ENCODE measurements around the gene KCNN3.

GRCh38 chr1:154820646-154821045 is 49.4 kb downstream of the KCNN3 start:
- TF ChIP-seq ELF4 (CRISPR knock-in tag; IDR thresholded peaks at IDR 0.05; ENCODE audit: low read depth) (no peak), GABPB1 (CRISPR knock-in tag; IDR thresholded peaks at IDR 0.05) (no peak), CTCF (IDR thresholded peaks at IDR 0.05) (no peak), TCF7 (CRISPR knock-in tag; IDR thresholded peaks at IDR 0.05; ENCODE audit: low read depth) (no peak), ZBTB21 (CRISPR knock-in tag; IDR thresholded peaks at IDR 0.05; ENCODE audit: borderline replicate concordance) (no peak), ESRRA (CRISPR knock-in tag; IDR thresholded peaks at IDR 0.05; ENCODE audit: borderline replicate concordance) (no peak), IRF2 (CRISPR knock-in tag; IDR thresholded peaks at IDR 0.05; ENCODE audit: borderline replicate concordance, low read depth) (no peak), RELA (CRISPR knock-in tag; IDR thresholded peaks at IDR 0.05; ENCODE audit: borderline replicate concordance) (no peak)
- TF ChIP-seq, protein P1, sequence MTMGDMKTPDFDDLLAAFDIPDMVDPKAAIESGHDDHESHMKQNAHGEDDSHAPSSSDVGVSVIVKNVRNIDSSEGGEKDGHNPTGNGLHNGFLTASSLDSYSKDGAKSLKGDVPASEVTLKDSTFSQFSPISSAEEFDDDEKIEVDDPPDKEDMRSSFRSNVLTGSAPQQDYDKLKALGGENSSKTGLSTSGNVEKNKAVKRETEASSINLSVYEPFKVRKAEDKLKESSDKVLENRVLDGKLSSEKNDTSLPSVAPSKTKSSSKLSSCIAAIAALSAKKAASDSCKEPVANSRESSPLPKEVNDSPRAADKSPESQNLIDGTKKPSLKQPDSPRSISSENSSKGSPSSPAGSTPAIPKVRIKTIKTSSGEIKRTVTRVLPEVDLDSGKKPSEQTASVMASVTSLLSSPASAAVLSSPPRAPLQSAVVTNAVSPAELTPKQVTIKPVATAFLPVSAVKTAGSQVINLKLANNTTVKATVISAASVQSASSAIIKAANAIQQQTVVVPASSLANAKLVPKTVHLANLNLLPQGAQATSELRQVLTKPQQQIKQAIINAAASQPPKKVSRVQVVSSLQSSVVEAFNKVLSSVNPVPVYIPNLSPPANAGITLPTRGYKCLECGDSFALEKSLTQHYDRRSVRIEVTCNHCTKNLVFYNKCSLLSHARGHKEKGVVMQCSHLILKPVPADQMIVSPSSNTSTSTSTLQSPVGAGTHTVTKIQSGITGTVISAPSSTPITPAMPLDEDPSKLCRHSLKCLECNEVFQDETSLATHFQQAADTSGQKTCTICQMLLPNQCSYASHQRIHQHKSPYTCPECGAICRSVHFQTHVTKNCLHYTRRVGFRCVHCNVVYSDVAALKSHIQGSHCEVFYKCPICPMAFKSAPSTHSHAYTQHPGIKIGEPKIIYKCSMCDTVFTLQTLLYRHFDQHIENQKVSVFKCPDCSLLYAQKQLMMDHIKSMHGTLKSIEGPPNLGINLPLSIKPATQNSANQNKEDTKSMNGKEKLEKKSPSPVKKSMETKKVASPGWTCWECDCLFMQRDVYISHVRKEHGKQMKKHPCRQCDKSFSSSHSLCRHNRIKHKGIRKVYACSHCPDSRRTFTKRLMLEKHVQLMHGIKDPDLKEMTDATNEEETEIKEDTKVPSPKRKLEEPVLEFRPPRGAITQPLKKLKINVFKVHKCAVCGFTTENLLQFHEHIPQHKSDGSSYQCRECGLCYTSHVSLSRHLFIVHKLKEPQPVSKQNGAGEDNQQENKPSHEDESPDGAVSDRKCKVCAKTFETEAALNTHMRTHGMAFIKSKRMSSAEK (CRISPR knock-in tag; IDR thresholded peaks at IDR 0.05; ENCODE audit: borderline replicate concordance), result no peak
- TF ChIP-seq, protein P2, sequence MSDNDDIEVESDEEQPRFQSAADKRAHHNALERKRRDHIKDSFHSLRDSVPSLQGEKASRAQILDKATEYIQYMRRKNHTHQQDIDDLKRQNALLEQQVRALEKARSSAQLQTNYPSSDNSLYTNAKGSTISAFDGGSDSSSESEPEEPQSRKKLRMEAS (CRISPR knock-in tag; IDR thresholded peaks at IDR 0.05), result no peak
- TF ChIP-seq, protein P3, sequence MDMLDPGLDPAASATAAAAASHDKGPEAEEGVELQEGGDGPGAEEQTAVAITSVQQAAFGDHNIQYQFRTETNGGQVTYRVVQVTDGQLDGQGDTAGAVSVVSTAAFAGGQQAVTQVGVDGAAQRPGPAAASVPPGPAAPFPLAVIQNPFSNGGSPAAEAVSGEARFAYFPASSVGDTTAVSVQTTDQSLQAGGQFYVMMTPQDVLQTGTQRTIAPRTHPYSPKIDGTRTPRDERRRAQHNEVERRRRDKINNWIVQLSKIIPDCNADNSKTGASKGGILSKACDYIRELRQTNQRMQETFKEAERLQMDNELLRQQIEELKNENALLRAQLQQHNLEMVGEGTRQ (CRISPR knock-in tag; IDR thresholded peaks at IDR 0.05), result no peak
- TF ChIP-seq, protein P4, sequence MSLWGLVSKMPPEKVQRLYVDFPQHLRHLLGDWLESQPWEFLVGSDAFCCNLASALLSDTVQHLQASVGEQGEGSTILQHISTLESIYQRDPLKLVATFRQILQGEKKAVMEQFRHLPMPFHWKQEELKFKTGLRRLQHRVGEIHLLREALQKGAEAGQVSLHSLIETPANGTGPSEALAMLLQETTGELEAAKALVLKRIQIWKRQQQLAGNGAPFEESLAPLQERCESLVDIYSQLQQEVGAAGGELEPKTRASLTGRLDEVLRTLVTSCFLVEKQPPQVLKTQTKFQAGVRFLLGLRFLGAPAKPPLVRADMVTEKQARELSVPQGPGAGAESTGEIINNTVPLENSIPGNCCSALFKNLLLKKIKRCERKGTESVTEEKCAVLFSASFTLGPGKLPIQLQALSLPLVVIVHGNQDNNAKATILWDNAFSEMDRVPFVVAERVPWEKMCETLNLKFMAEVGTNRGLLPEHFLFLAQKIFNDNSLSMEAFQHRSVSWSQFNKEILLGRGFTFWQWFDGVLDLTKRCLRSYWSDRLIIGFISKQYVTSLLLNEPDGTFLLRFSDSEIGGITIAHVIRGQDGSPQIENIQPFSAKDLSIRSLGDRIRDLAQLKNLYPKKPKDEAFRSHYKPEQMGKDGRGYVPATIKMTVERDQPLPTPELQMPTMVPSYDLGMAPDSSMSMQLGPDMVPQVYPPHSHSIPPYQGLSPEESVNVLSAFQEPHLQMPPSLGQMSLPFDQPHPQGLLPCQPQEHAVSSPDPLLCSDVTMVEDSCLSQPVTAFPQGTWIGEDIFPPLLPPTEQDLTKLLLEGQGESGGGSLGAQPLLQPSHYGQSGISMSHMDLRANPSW (CRISPR knock-in tag; conservative IDR thresholded peaks at IDR 0.05; ENCODE audit: low read depth), result no peak
- TF ChIP-seq, protein P5, sequence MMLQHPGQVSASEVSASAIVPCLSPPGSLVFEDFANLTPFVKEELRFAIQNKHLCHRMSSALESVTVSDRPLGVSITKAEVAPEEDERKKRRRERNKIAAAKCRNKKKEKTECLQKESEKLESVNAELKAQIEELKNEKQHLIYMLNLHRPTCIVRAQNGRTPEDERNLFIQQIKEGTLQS (CRISPR knock-in tag; conservative IDR thresholded peaks at IDR 0.05), result no peak

Data from WTC11 (cell line).